H9 (cell line): ENCODE results near the gene CASQ1. TPM values are rescaled to one million over a fixed set of nuclear protein-coding genes. Genes with fewer than 3 reads are reported as not detected.

Experiments used
- DNase-seq: peaks from one replicate; pipeline ENCODE4 v3.0.0-alpha.2; 2017
- H2AFZ ChIP-seq: one replicate; pipeline ENCODE4 v1.6.1; 2013; ENCODE audit warnings: mild to moderate bottlenecking, low read length, control low read depth, moderate library complexity
- H2AK5ac ChIP-seq: 2 replicates; pipeline ENCODE4 v1.6.1; 2013; ENCODE audit warnings: low read length, control low read depth, mixed read lengths; ENCODE audit not compliant: insufficient read length
- H2BK120ac ChIP-seq: one replicate; pipeline ENCODE4 v1.6.1; 2013; ENCODE audit warnings: low read depth, mild to moderate bottlenecking, low read length, control low read depth, inconsistent platforms; ENCODE audit not compliant: poor library complexity, severe bottlenecking
- H2BK12ac ChIP-seq: 2 replicates; pipeline ENCODE4 v1.6.1; 2013; ENCODE audit warnings: low read length, control low read depth, mixed read lengths, low read depth; ENCODE audit not compliant: insufficient read length
- H2BK15ac ChIP-seq: 2 replicates; pipeline ENCODE4 v1.6.1; 2013; ENCODE audit warnings: low read depth, low read length, control low read depth
- H2BK20ac ChIP-seq: one replicate; pipeline ENCODE4 v1.6.1; 2013; ENCODE audit warnings: low read depth, mild to moderate bottlenecking, low read length, control low read depth, inconsistent platforms; ENCODE audit not compliant: poor library complexity, severe bottlenecking
- H2BK5ac ChIP-seq: 2 replicates; pipeline ENCODE4 v1.6.1; 2013; ENCODE audit warnings: low read length, control low read depth, mixed read lengths; ENCODE audit not compliant: insufficient read length
- H3K14ac ChIP-seq: 2 replicates; pipeline ENCODE4 v1.6.1; 2013; ENCODE audit warnings: low read length, control low read depth; ENCODE audit not compliant: insufficient read depth
- H3K18ac ChIP-seq: 2 replicates; pipeline ENCODE4 v1.6.1; 2013; ENCODE audit warnings: low read depth, mild to moderate bottlenecking, mixed read lengths, low read length, control low read depth; ENCODE audit not compliant: insufficient read length
- H3K23ac ChIP-seq: 2 replicates; pipeline ENCODE4 v1.6.1; 2013; ENCODE audit warnings: low read length, control low read depth, mixed read lengths, low read depth; ENCODE audit not compliant: insufficient read length
- H3K23me2 ChIP-seq: 2 replicates; pipeline ENCODE4 v1.6.1; 2013; ENCODE audit warnings: low read depth, mild to moderate bottlenecking, mixed read lengths, low read length, control low read depth; ENCODE audit not compliant: insufficient read length, poor library complexity, severe bottlenecking
- H3K27ac ChIP-seq: 2 replicates; pipeline ENCODE4 v1.5.1; 2013; ENCODE audit warnings: low read length, control low read depth, mixed read lengths, low read depth; ENCODE audit not compliant: insufficient read length
- H3K27me3 ChIP-seq: 2 replicates; pipeline ENCODE4 v1.6.1; 2013; ENCODE audit warnings: low read length, control low read depth, inconsistent platforms; ENCODE audit not compliant: insufficient read depth
- H3K4ac ChIP-seq: 2 replicates; pipeline ENCODE4 v1.6.1; 2013; ENCODE audit warnings: low read depth, mild to moderate bottlenecking, control low read depth, inconsistent platforms, low read length, moderate library complexity
- H3K4me1 ChIP-seq: 2 replicates; pipeline ENCODE4 v1.6.1; 2013; ENCODE audit warnings: low read length, control low read depth, inconsistent platforms; ENCODE audit not compliant: insufficient read depth
- H3K4me2 ChIP-seq: 2 replicates; pipeline ENCODE4 v1.6.1; 2013; ENCODE audit warnings: low read length, control low read depth, mixed read lengths; ENCODE audit not compliant: insufficient read length, insufficient read depth
- H3K56ac ChIP-seq: 2 replicates; pipeline ENCODE4 v1.6.1; 2013; ENCODE audit warnings: low read depth, mild to moderate bottlenecking, mixed read lengths, low read length, control low read depth; ENCODE audit not compliant: insufficient read length
- H3K79me1 ChIP-seq: 2 replicates; pipeline ENCODE4 v1.6.1; 2013; ENCODE audit warnings: low read depth, mild to moderate bottlenecking, moderate library complexity, low read length, control low read depth, inconsistent platforms; ENCODE audit not compliant: insufficient read depth, poor library complexity, severe bottlenecking
- H3K79me2 ChIP-seq: 2 replicates; pipeline ENCODE4 v1.6.1; 2013; ENCODE audit warnings: low read length, control low read depth, inconsistent platforms; ENCODE audit not compliant: insufficient read depth
- H3K9ac ChIP-seq: 2 replicates; pipeline ENCODE4 v1.6.1; 2013; ENCODE audit warnings: low read length, control low read depth, mixed read lengths; ENCODE audit not compliant: insufficient read length; ENCODE audit errors: extremely low read depth
- H3K9me3 ChIP-seq: one replicate; pipeline ENCODE4 v1.6.1; 2013; ENCODE audit warnings: low read depth, low read length, inconsistent platforms; ENCODE audit not compliant: control insufficient read depth
- H3T11ph ChIP-seq: one replicate; pipeline ENCODE4 v1.6.1; 2013; ENCODE audit warnings: mild to moderate bottlenecking, low read length, control low read depth, inconsistent platforms
- H4K20me1 ChIP-seq: one replicate; pipeline ENCODE4 v1.6.1; 2013; ENCODE audit not compliant: control insufficient read depth, insufficient read length, insufficient read depth
- H4K5ac ChIP-seq: 2 replicates; pipeline ENCODE4 v1.6.1; 2013; ENCODE audit warnings: low read depth, mild to moderate bottlenecking, mixed read lengths, low read length, control low read depth; ENCODE audit not compliant: insufficient read length
- H4K8ac ChIP-seq: replicated peaks from 2 replicates; pipeline ENCODE4 v1.6.1; 2013; ENCODE audit warnings: low read length, control low read depth, mixed read lengths, low read depth; ENCODE audit not compliant: insufficient read length
- H4K91ac ChIP-seq: 2 replicates; pipeline ENCODE4 v1.6.1; 2013; ENCODE audit warnings: low read depth, mild to moderate bottlenecking, moderate library complexity, mixed read lengths, low read length, control low read depth; ENCODE audit not compliant: insufficient read length
- H3K27ac Mint-ChIP-seq, 3 experiments: 2 replicates in 2 of 3; 3 replicates in 1 of 3; pipeline ENCODE4 v1.8.0; 2020 to 2021; ENCODE audit warnings: mixed read lengths in 3 of 3, mild to moderate bottlenecking in 1 of 3, moderate library complexity in 1 of 3
- H3K27me3 Mint-ChIP-seq: 2 replicates; pipeline ENCODE4 v1.8.0; 2021; ENCODE audit warnings: low read depth, mild to moderate bottlenecking, moderate library complexity, mixed read lengths
- H3K36me3 Mint-ChIP-seq, 3 experiments: 2 replicates in 2 of 3; 3 replicates in 1 of 3; pipeline ENCODE4 v1.8.0; 2020 to 2021; ENCODE audit warnings: low read depth in 3 of 3, mixed read lengths in 3 of 3; ENCODE audit not compliant: insufficient read depth in 1 of 3
- H3K4me1 Mint-ChIP-seq, 2 experiments: 2 replicates each; pipeline ENCODE4 v1.8.0; 2020; ENCODE audit warnings: mixed read lengths in 2 of 2
- H3K4me3 Mint-ChIP-seq, 2 experiments: 2 replicates in 1 of 2; 3 replicates in 1 of 2; pipeline ENCODE4 v1.8.0; 2020 to 2021; ENCODE audit warnings: mild to moderate bottlenecking in 2 of 2, mixed read lengths in 2 of 2, moderate library complexity in 1 of 2
- H3K9me3 Mint-ChIP-seq, 2 experiments: 2 replicates in 1 of 2; 3 replicates in 1 of 2; pipeline ENCODE4 v1.8.0; 2020; ENCODE audit warnings: mild to moderate bottlenecking in 2 of 2, mixed read lengths in 2 of 2, moderate library complexity in 1 of 2
- WGBS: extraction: QIAGEN DNeasy Blood & Tissue Kit; methylation state at CpG from one replicate; pipeline ENCODE4 v1.1.7; 2013; ENCODE audit warnings: missing lambda C conversion rate, low lambda C conversion rate, mixed read lengths; ENCODE audit not compliant: insufficient read length; ENCODE audit errors: extremely low coverage; 5-methylcytosine and 5-hydroxymethylcytosine counted together
- total RNA-seq: library from RNA; stranded (reverse); gene quantifications from 2 replicates; pipeline ENCODE4 v1.2.1, GENCODE V29; 2021
- TF ChIP-seq, protein P1 (sequence below): fragments of 200-600 bp; sonication (generic); conservative IDR thresholded peaks from 3 replicates; pipeline ENCODE4 v1.8.0; 2021; ENCODE audit warnings: antibody characterized with exemption, mild to moderate bottlenecking

CASQ1 gene
- total RNA-seq, 1 experiment from 2014 or later: 0.55 TPM

DNA sequence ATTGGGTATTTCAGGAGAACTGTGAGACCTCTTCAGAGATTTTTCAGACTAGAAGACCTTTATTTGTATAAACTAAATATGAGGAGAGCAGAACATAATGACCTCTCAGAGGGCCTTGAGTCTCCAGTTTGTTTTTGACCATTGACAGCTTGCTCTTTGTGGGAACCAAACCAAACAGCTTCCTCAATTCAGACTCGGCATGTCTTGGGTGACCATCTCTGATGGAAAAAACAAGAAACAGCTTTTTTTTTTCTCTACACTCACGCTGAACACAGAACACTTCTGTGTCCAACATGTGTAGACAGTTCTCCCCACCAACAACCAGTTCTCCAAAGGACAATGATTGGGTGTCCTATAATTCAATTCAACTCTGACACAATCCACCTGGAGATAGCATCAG lies 27.4 kb upstream of the CASQ1 start:
- Histone ChIP-seq H3K18ac (no peak overlapping the region), H3K14ac (no peak overlapping the region), H3K9ac (no peak overlapping the region), H4K20me1 (no peaks in the 10 kb centered on the region), H3K79me2 (no peaks in the 10 kb centered on the region), H2BK12ac (no peak overlapping the region), H2AFZ (no peak overlapping the region), H3T11ph (no peak overlapping the region), H4K91ac (no peak overlapping the region), H3K79me1 (no peaks in the 10 kb centered on the region), H3K56ac (no peak overlapping the region), H3K27ac (no peak overlapping the region), H3K23me2 (no peaks in the 10 kb centered on the region), H3K4me1 (peaks cover 4% of the 10 kb centered on the region; the same call in 1 of the 2 replicates), H3K9me3 (no peaks in the 10 kb centered on the region), H2AK5ac (no peak overlapping the region), H2BK20ac (no peak overlapping the region), H4K5ac (no peak overlapping the region), H3K23ac (no peak overlapping the region), H4K8ac (no peak overlapping the region), H3K4ac (no peak overlapping the region), H2BK120ac (no peak overlapping the region), H2BK5ac (no peak overlapping the region), H2BK15ac (no peak overlapping the region), H3K4me2 (no peak overlapping the region), H3K27me3 (no peaks in the 10 kb centered on the region)
- Mint-ChIP-seq H3K27ac (no peak overlapping the region), H3K36me3 (no peaks in the 10 kb centered on the region), H3K9me3 (no peaks in the 10 kb centered on the region; a peak in 1 of 5 replicates), H3K27me3 (peaks cover 31% of the 10 kb centered on the region), H3K4me1 (peaks cover 14 to 27% of the 10 kb centered on the region in 2 experiments), H3K4me3 (no peak overlapping the region)
- WGBS: no CpG with 5 or more reads among the region's 2 CpGs
- TF ChIP-seq, protein P1, sequence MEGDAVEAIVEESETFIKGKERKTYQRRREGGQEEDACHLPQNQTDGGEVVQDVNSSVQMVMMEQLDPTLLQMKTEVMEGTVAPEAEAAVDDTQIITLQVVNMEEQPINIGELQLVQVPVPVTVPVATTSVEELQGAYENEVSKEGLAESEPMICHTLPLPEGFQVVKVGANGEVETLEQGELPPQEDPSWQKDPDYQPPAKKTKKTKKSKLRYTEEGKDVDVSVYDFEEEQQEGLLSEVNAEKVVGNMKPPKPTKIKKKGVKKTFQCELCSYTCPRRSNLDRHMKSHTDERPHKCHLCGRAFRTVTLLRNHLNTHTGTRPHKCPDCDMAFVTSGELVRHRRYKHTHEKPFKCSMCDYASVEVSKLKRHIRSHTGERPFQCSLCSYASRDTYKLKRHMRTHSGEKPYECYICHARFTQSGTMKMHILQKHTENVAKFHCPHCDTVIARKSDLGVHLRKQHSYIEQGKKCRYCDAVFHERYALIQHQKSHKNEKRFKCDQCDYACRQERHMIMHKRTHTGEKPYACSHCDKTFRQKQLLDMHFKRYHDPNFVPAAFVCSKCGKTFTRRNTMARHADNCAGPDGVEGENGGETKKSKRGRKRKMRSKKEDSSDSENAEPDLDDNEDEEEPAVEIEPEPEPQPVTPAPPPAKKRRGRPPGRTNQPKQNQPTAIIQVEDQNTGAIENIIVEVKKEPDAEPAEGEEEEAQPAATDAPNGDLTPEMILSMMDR: no peak
- no peak for DNase-seq
